GM12878 (cell line): ENCODE results near the gene GCKR. TPM values are rescaled to one million over a fixed set of nuclear protein-coding genes. Genes with fewer than 3 reads are reported as not detected.

Experiments
- ATAC-seq: fragments of 200-7000 bp; cut with Tn5 transposase; 3 replicates; pipeline ENCODE4 v1.9.1; 2020; ENCODE audit warnings: mild to moderate bottlenecking, moderate library complexity
- BruUV-seq: library from RNA; stranded (reverse); fragments of 400-500 nt; replicated peaks from 2 replicates; lab custom pipeline; 2021; lab: Mats Ljungman, UMichigan
- CTCF ChIA-PET: fragments of 300-600 bp; sonication (Branson Sonifier 250); formaldehyde crosslinking; extraction: SDS; loops from one replicate; lab custom pipeline; 2021; ENCODE audit warnings: inconsistent platforms; lab: Yijun Ruan, JAX
- POLR2A ChIA-PET: fragments of 350-600 bp; formaldehyde crosslinking; extraction: SDS; loops from one replicate; lab custom pipeline; 2021; ENCODE audit warnings: inconsistent platforms; lab: Charles Lee
- RAD21 ChIA-PET: fragments of 300-600 bp; sonication (Branson Sonifier 250); formaldehyde crosslinking; loops from one replicate; lab custom pipeline; 2023; ENCODE audit warnings: antibody characterized with exemption; ENCODE audit not compliant: unreplicated experiment; lab: Charles Lee
- SMC1A ChIA-PET: fragments of 300-600 bp; sonication (Branson Sonifier 250); formaldehyde crosslinking; loops from one replicate; lab custom pipeline; 2023; ENCODE audit not compliant: unreplicated experiment, uncharacterized antibody; lab: Charles Lee
- DNase-seq: peaks from one replicate; pipeline ENCODE4 v3.0.0-alpha.2; 2011; ENCODE audit warnings: low read depth, low spot score
- FAIRE-seq: peaks from 3 replicates; lab custom pipeline; 2011; peaks lifted over from hg19 to GRCh38; lab: Jason Lieb, UNC
- H2AFZ ChIP-seq: 2 replicates; pipeline ENCODE4 v1.6.0; 2011; ENCODE audit warnings: low read depth, low read length, control low read depth; ENCODE audit not compliant: control insufficient read depth
- H3K27ac ChIP-seq: 2 replicates; pipeline ENCODE4 v1.5.1; 2011; ENCODE audit warnings: control low read depth; ENCODE audit not compliant: control insufficient read depth, insufficient read depth
- H3K27me3 ChIP-seq, 2 experiments: replicated peaks in 1 of 2; 2 replicates each; pipeline versions ENCODE4 v1.6.0 to v1.6.1; 2011; ENCODE audit warnings: low read length in 1 of 2; ENCODE audit not compliant: control insufficient read depth in 2 of 2, insufficient read depth in 2 of 2
- H3K36me3 ChIP-seq, 2 experiments: 2 replicates each; pipeline ENCODE4 v1.5.1; 2011; ENCODE audit warnings: low read length in 1 of 2; ENCODE audit not compliant: control insufficient read depth in 2 of 2, insufficient read depth in 2 of 2
- H3K4me1 ChIP-seq: 2 replicates; pipeline ENCODE4 v1.6.1; 2011; ENCODE audit warnings: mild to moderate bottlenecking, low read length, moderate library complexity, mixed read lengths; ENCODE audit not compliant: control insufficient read depth, insufficient read depth
- H3K4me2 ChIP-seq: 2 replicates; pipeline ENCODE4 v1.6.0; 2011; ENCODE audit warnings: control low read depth; ENCODE audit not compliant: control insufficient read depth, insufficient read depth
- H3K4me3 ChIP-seq: fragments of 200-600 bp; sonication (generic); 2 replicates; pipeline ENCODE4 v1.5.1; 2016
- H3K79me2 ChIP-seq: 2 replicates; pipeline ENCODE4 v1.6.0; 2011; ENCODE audit warnings: low read length; ENCODE audit not compliant: control insufficient read depth, insufficient read depth
- H3K9ac ChIP-seq: 2 replicates; pipeline ENCODE4 v1.8.0; 2011; ENCODE audit warnings: low read length, control low read depth, mixed read lengths; ENCODE audit not compliant: control insufficient read depth, insufficient read depth
- H3K9me3 ChIP-seq: replicated peaks from 3 replicates; pipeline ENCODE4 v1.5.1; 2011; ENCODE audit warnings: mild to moderate bottlenecking, low read length; ENCODE audit not compliant: control insufficient read depth, insufficient read depth
- H4K20me1 ChIP-seq: 2 replicates; pipeline ENCODE4 v1.6.0; 2011; ENCODE audit not compliant: control insufficient read depth, insufficient read depth
- BHLHE40 ChIP-seq, 2 experiments: fragments of 450-650 bp in 1 of 2; IDR thresholded peaks; 2 replicates each; pipeline ENCODE4 v1.6.1; 2011 to 2017; ENCODE audit warnings: low read depth in 2 of 2, borderline replicate concordance in 1 of 2, improper control_type of control experiment in 1 of 2, low read length in 1 of 2, mild to moderate bottlenecking in 1 of 2
- CREB1 ChIP-seq: IDR thresholded peaks from 2 replicates; pipeline ENCODE4 v1.6.1; 2012; ENCODE audit warnings: low read depth, mild to moderate bottlenecking, inconsistent platforms
- HSF1 ChIP-seq: fragments of 150-350 bp; IDR thresholded peaks from 2 replicates; pipeline ENCODE4 v1.6.1; 2014; ENCODE audit warnings: mild to moderate bottlenecking, low read depth, low read length
- MLLT1 ChIP-seq: fragments of 450-650 bp; IDR thresholded peaks from 2 replicates; pipeline ENCODE4 v1.6.1; 2016; ENCODE audit warnings: mild to moderate bottlenecking
- NFYB ChIP-seq: IDR thresholded peaks from 2 replicates; pipeline ENCODE4 v1.6.1; 2011; ENCODE audit warnings: low read depth, mild to moderate bottlenecking, low read length, improper control_type of control experiment, moderate library complexity; ENCODE audit not compliant: insufficient read depth
- WGBS: methylation state at CpG from one replicate; pipeline ENCODE4 v1.1.6; 2016; ENCODE audit warnings: low lambda C conversion rate; ENCODE audit not compliant: insufficient replicate concordance, insufficient coverage; ENCODE audit errors: missing lambda C conversion rate; 5-methylcytosine and 5-hydroxymethylcytosine counted together
- in situ Hi-C: fragments of 300-500 bp; cut with MboI; formaldehyde crosslinking; loops from 9 replicates; pipeline ENCODE4 v1.14.3; 2018; ENCODE audit warnings: mixed read lengths
- intact Hi-C: fragments of 100-400 bp; cut with micrococcal nuclease; formaldehyde crosslinking; loops from one replicate; pipeline ENCODE4 v1.14.2; 2022; ENCODE audit not compliant: unreplicated experiment
- polyA plus RNA-seq, 11 experiments: library from polyadenylated mRNA; depleted of rRNA in 4 of 11; unstranded in 6 of 11; stranded (reverse) in 5 of 11; fragments of >200 nt; fragmentation: Nextera tagmentation in 4 of 11; fragmentation: Illumina TruSeq in 1 of 11; extraction: Ambion mirVana in 4 of 11; extraction: Trizol in 1 of 11; gene quantifications; 1 replicate in 1 of 11; 2 replicates in 10 of 11; pipeline versions ENCODE4 v1.2.1 to v1.2.3, GENCODE V29; 2011 to 2016; ENCODE audit warnings: inconsistent platforms in 2 of 11, missing spikeins in 2 of 11, low read depth in 1 of 11
- total RNA-seq, 4 experiments: library from RNA; depleted of rRNA in 3 of 4; stranded (reverse); fragments of >200 nt in 3 of 4; fragmentation: Illumina TruSeq in 1 of 4; extraction: Trizol in 1 of 4; gene quantifications; 2 replicates each; pipeline versions ENCODE4 v1.2.1 to v1.2.3, GENCODE V29; 2013 to 2021

GCKR gene
- total and polyA plus RNA-seq, 10 of the 15 experiments (the other 5 are each of a cell fraction or from before 2014, with no cell fraction given) = not detected

DNA sequence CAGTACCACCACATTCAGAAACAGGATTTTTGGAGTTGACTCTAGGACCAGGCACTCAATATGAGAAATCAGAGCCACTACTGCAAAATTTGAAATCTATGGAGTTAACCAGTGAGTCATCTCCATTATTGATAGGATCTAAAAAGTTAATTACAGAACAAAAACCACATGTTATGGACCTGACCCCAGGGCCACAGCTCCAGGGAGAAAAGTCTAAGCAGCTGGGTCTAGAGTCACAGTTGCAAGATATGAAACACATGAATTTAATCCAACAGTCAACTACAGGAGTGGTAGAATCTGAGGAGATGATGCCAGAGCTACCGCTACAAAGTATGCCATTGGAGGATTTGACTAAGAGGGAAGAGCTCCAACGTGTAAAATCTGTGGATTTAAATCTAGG lies 72.8 kb downstream of the GCKR start:
- H3K4me1 ChIP-seq = no peaks in the 10 kb centered on the region
- H4K20me1 ChIP-seq = no peaks in the 10 kb centered on the region
- H2AFZ ChIP-seq = no peak overlapping the region
- ChIA-PET SMC1A (no interaction called here), POLR2A (no interaction called here), RAD21 (no interaction called here), CTCF (no interaction called here)
- H3K4me3 ChIP-seq = no peak overlapping the region
- no peak overlapping the region for H3K9ac ChIP-seq
- ATAC-seq = no peak
- no peak for DNase-seq
- no TSS peak for BruUV-seq
- H3K9me3 ChIP-seq = no peaks in the 10 kb centered on the region; the same call in 2 of the 3 replicates
- no peaks in the 10 kb centered on the region for H3K36me3 ChIP-seq
- no peak overlapping the region for H3K4me2 ChIP-seq
- peaks cover 0 to 2% of the 10 kb centered on the region in 2 experiments; a peak in 1 of 4 replicates for H3K27me3 ChIP-seq
- no peaks in the 10 kb centered on the region for H3K79me2 ChIP-seq
- no peak for TF ChIP-seq CREB1
- TF ChIP-seq HSF1 = no peak
- TF ChIP-seq BHLHE40 (IDR thresholded peaks at IDR 0.05; ENCODE audit: borderline replicate concordance in 1 of 2, low read depth in 2 of 2, low read length in 1 of 2) = no peak
- no peak for TF ChIP-seq MLLT1
- no peak for TF ChIP-seq NFYB
- in situ Hi-C loops = no loop called here
- 29% methylated on average over 2 of the region's 2 CpGs for WGBS
- H3K27ac ChIP-seq = no peak overlapping the region
- intact Hi-C loops = no loop called here
- no peak for FAIRE-seq
